Fibroblast of lung (primary cell): Measurements from ENCODE around the gene FGF22. TPM values are rescaled to one million over a fixed set of nuclear protein-coding genes. Genes with fewer than 3 reads are reported as not detected.

Experiments
- DNase-seq, 2 donors: peaks; one replicate each; pipeline versions ENCODE4 v3.0.0 to v3.0.0-alpha.2; 2010; ENCODE audit warnings: low read depth in 2 of 2
- H2AFZ ChIP-seq: 2 replicates; pipeline ENCODE4 v1.5.1; 2012; ENCODE audit warnings: low read length, control low read depth, inconsistent platforms
- H3K27ac ChIP-seq: 2 replicates; pipeline ENCODE4 v1.5.1; 2011; ENCODE audit warnings: low read length, control low read depth; ENCODE audit not compliant: insufficient read depth
- H3K27me3 ChIP-seq: 2 replicates; pipeline ENCODE4 v1.5.1; 2011; ENCODE audit warnings: mild to moderate bottlenecking, low read length; ENCODE audit not compliant: control insufficient read depth, insufficient read depth
- H3K36me3 ChIP-seq: 2 replicates; pipeline ENCODE4 v1.5.1; 2011; ENCODE audit warnings: low read length; ENCODE audit not compliant: control insufficient read depth, insufficient read depth
- H3K4me1 ChIP-seq: 2 replicates; pipeline ENCODE4 v1.5.1; 2011; ENCODE audit warnings: low read length; ENCODE audit not compliant: control insufficient read depth, insufficient read depth; ENCODE audit errors: extremely low read depth
- H3K4me2 ChIP-seq: 2 replicates; pipeline ENCODE4 v1.5.1; 2011; ENCODE audit warnings: low read length, control low read depth; ENCODE audit not compliant: insufficient read depth; ENCODE audit errors: extremely low read depth
- H3K4me3 ChIP-seq, 4 experiments: fragments of 200-600 bp in 1 of 4; sonication (generic) in 1 of 4; replicated peaks in 1 of 4; 2 replicates each; pipeline ENCODE4 v1.5.1; 2011 to 2016; ENCODE audit warnings: low read length in 4 of 4, low read depth in 3 of 4, mild to moderate bottlenecking in 3 of 4, control low read depth in 2 of 4, inconsistent platforms in 1 of 4, mixed read lengths in 1 of 4; ENCODE audit not compliant: insufficient read depth in 1 of 4; ENCODE audit errors: control extremely low read depth in 1 of 4
- H3K79me2 ChIP-seq: 2 replicates; pipeline ENCODE4 v1.5.1; 2012; ENCODE audit warnings: mild to moderate bottlenecking, low read length, inconsistent platforms; ENCODE audit not compliant: control insufficient read depth, insufficient read depth
- H3K9ac ChIP-seq: 2 replicates; pipeline ENCODE4 v1.5.1; 2011; ENCODE audit warnings: mild to moderate bottlenecking, low read length, control low read depth; ENCODE audit not compliant: insufficient read depth
- H3K9me3 ChIP-seq: 2 replicates; pipeline ENCODE4 v1.5.1; 2012; ENCODE audit warnings: low read depth, low read length; ENCODE audit not compliant: control insufficient read depth, insufficient read depth
- H4K20me1 ChIP-seq: 2 replicates; pipeline ENCODE4 v1.5.1; 2011; ENCODE audit warnings: low read length; ENCODE audit not compliant: control insufficient read depth, insufficient read depth; ENCODE audit errors: extremely low read depth
- EZH2 ChIP-seq: IDR thresholded peaks from 2 replicates; pipeline ENCODE4 v1.5.1; 2012; ENCODE audit warnings: low read length, control low read depth, mild to moderate bottlenecking; ENCODE audit errors: missing control alignments
- polyA plus RNA-seq, 2 donors: library from polyadenylated mRNA; depleted of rRNA in 1 of 2; stranded (reverse) in 1 of 2; unstranded in 1 of 2; fragments of >200 nt; gene quantifications; 2 replicates each; pipeline ENCODE4 v1.2.1, GENCODE V29; 2011 to 2012; ENCODE audit warnings: missing spikeins in 1 of 2
- total RNA-seq: library from RNA; depleted of rRNA; stranded (reverse); fragments of >200 nt; gene quantifications from 2 replicates; pipeline ENCODE4 v1.2.1, GENCODE V29; 2014
- TF ChIP-seq, protein P1 (sequence below), 2 donors: IDR thresholded peaks in 1 of 2; conservative IDR thresholded peaks in 1 of 2; 1 replicate in 1 of 2; 2 replicates in 1 of 2; pipeline ENCODE4 v1.5.1; 2011 to 2012; ENCODE audit warnings: low read length in 2 of 2, control low read depth in 1 of 2, inconsistent platforms in 1 of 2, low read depth in 1 of 2, mild to moderate bottlenecking in 1 of 2

The FGF22 gene
- total and polyA plus RNA-seq, 2 donors (not counting 1 experiment from before 2014, with no cell fraction given) = under 0.01 TPM; not detected in 1

DNA sequence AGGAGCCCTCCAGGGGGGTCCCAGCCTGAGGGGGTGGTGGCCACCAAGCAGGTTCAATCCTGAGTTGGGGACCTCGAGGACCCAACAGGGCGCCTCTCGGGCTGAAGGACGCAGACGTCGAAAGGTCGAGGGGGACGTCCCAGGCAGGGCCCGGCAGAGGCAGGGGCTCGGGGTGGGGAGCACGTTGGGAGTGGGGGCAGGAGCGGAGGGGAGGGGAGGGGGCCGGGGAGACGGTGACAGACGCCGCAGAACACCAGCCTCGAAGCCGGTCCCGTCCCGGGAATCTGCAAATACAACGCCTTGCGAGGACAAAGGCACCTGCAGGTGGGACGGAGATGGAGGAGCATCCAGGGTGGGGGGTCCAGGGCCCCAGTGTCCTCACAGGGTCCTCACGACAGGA, 4.1 kb downstream of the FGF22 start:
- no peaks in the 10 kb centered on the region for H3K9me3 ChIP-seq
- H3K4me3 ChIP-seq = no peak overlapping the region
- H3K4me1 ChIP-seq = peaks cover 4% of the 10 kb centered on the region
- peaks cover 14% of the 10 kb centered on the region for H3K36me3 ChIP-seq
- DNase-seq = no peak
- H3K9ac ChIP-seq = no peak overlapping the region
- no peak for TF ChIP-seq EZH2
- TF ChIP-seq, protein P1, sequence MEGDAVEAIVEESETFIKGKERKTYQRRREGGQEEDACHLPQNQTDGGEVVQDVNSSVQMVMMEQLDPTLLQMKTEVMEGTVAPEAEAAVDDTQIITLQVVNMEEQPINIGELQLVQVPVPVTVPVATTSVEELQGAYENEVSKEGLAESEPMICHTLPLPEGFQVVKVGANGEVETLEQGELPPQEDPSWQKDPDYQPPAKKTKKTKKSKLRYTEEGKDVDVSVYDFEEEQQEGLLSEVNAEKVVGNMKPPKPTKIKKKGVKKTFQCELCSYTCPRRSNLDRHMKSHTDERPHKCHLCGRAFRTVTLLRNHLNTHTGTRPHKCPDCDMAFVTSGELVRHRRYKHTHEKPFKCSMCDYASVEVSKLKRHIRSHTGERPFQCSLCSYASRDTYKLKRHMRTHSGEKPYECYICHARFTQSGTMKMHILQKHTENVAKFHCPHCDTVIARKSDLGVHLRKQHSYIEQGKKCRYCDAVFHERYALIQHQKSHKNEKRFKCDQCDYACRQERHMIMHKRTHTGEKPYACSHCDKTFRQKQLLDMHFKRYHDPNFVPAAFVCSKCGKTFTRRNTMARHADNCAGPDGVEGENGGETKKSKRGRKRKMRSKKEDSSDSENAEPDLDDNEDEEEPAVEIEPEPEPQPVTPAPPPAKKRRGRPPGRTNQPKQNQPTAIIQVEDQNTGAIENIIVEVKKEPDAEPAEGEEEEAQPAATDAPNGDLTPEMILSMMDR (conservative IDR thresholded peaks at IDR 0.05 in 1 of 2, IDR thresholded peaks at IDR 0.05 in 1 of 2; ENCODE audit: low read depth in 1 of 2, low read length in 2 of 2) = no peak
- H3K4me2 ChIP-seq = no peak overlapping the region
- no peaks in the 10 kb centered on the region for H3K27me3 ChIP-seq
- H3K79me2 ChIP-seq = no peaks in the 10 kb centered on the region
- H3K27ac ChIP-seq = no peak overlapping the region
- H4K20me1 ChIP-seq = no peaks in the 10 kb centered on the region
- H2AFZ ChIP-seq = no peak overlapping the region

DNA sequence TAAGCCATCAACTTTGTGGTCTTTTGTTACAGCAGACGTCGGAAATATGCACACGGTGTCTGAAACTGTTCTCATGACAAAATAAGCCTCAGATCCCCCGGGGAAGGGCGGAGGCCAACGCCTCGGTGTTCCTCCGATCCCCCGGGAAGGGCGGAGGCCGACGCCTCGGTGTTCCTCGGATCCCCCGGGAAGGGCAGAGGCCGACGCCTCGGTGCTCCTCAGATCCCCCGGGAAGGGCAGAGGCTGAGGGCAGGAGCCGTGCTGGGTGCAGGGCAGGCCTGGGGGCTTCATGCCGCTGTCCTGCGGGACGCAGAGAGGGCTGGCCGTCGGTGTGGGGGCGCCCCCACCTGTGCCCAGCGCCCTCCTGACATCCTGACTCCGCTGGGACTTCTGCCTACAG, 4.7 kb downstream of the FGF22 start:
- DNase-seq = no peak
- H3K9me3 ChIP-seq = no peaks in the 10 kb centered on the region
- H3K79me2 ChIP-seq = no peaks in the 10 kb centered on the region
- H3K27me3 ChIP-seq = no peaks in the 10 kb centered on the region
- no peak overlapping the region for H3K4me2 ChIP-seq
- no peaks in the 10 kb centered on the region for H4K20me1 ChIP-seq
- no peak overlapping the region for H2AFZ ChIP-seq
- no peak overlapping the region for H3K4me3 ChIP-seq
- no peak overlapping the region for H3K27ac ChIP-seq
- H3K4me1 ChIP-seq = peaks cover under 1% of the 10 kb centered on the region
- TF ChIP-seq EZH2 = no peak
- H3K9ac ChIP-seq = no peak overlapping the region
- H3K36me3 ChIP-seq = peaks cover 16% of the 10 kb centered on the region

DNA sequence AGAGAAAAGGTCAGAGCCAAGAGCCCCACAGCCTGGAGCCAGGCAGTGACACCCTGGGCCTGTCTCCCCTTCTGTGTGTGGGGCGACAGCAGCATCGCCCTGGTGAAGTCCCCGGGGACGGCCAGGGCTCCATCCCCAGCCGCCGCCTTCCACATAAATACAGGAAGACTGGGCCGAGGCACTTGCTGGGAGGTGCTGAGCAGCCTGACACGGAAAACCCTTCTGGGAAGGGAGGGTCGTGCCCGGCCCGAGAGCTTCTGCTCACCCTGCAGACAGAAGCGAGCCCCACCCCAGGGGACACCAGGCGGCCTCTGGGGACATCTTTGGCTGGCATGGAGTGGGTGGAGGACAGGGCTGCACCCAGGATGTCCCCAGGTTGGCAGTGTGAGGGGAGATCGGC, 5.1 kb downstream of the FGF22 start:
- Histone ChIP-seq H3K9me3 (no peaks in the 10 kb centered on the region), H3K4me1 (no peaks in the 10 kb centered on the region), H4K20me1 (no peaks in the 10 kb centered on the region), H3K9ac (no peak overlapping the region), H3K27me3 (no peaks in the 10 kb centered on the region), H3K4me2 (no peak overlapping the region), H2AFZ (no peak overlapping the region), H3K79me2 (no peaks in the 10 kb centered on the region), H3K36me3 (peaks cover 18% of the 10 kb centered on the region), H3K27ac (no peak overlapping the region), H3K4me3 (no peak overlapping the region)
- no peak for TF ChIP-seq EZH2
- TF ChIP-seq, protein P1 (conservative IDR thresholded peaks at IDR 0.05 in 1 of 2, IDR thresholded peaks at IDR 0.05 in 1 of 2; ENCODE audit: low read depth in 1 of 2, low read length in 2 of 2) = no peak
- no peak for DNase-seq
